ENCODE measurements around the gene SPPL3.

The SPPL3 gene

DNA sequence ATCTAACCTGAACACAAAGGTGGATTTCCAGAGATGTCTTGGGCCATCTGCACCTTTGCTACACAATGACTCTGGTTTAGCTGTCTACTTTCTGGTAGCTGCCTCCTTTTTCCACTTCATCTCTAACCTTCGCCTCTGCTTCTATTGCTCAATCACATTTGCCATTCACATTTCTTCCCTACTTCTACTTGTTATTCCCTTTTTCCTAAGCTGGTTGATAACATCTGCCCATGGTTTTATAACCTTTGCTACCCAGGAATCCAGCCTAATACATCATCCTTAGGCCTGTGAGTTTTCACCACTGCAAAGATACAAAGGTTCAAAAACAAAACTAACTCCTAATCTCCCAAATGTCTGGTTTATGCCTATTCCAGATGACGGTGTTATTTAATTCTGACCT lies 13.2 kb downstream of the SPPL3 start:
- TF ChIP-seq POLR2AphosphoS5 (IDR thresholded peaks at IDR 0.05; ENCODE audit: borderline replicate concordance, low read depth, low read length) (no peak), FOXP2 (optimal IDR thresholded peaks at IDR 0.05; ENCODE audit: control extremely low read depth, extremely low read length, insufficient read depth) (no peak), EZH2 (IDR thresholded peaks at IDR 0.05) (no peak)
- Histone ChIP-seq H3K36me3 (ENCODE audit: insufficient read depth, low read length) (peaks cover 6% of the 10 kb centered on the region; the same call in 1 of the 2 replicates), H3K4me3 (no peak overlapping the region), H3K27ac (peak overlapping the region; percentile 59), H3K9ac (ENCODE audit: insufficient read length) (peak overlapping the region; percentile 16), H3K9me3 (ENCODE audit: low read depth, low read length) (no peaks in the 10 kb centered on the region)
- no peak for DNase-seq (ENCODE audit: low read depth, low spot score)

DNA sequence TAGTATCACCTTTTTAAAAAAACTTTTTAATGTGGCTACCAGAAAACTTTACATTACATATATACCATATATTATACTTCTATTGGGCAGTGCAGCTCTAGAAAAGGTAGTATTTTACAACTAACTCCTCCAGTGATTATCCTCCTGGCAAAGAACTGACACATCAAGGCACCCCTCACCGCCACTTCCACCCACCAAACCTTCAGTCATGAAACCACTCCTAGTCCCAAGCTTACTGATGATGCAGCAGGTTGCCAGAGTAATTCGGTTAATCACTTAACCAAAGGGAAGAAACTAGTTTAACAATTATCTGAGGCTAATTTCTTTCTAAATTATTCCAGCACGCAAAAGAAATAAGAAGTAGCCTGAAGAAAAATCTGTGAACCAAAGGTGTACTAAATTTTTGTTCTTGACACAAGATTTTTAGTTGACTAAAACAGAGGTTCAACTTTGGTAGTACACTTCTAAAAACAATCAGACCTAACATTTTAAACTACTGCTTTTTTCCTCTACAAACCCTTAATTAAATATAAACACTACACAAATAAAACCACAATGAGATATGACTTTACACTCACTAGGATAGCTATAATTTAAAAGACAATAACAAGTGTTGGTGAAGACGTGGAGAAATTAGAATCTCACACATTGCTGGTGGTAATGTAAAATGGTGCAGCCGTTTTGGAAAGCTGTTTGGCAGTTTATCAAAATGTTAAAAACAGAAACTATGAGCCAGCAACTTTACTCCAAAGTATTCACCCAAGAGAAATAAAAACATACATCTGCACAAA lies 16.7 kb downstream of the SPPL3 start:
- H3K9ac ChIP-seq (ENCODE audit: insufficient read length): no peak overlapping the region
- H3K27ac ChIP-seq: no peak overlapping the region
- DNase-seq (ENCODE audit: low read depth, low spot score): no peak
- no peaks in the 10 kb centered on the region for H3K9me3 ChIP-seq (ENCODE audit: low read depth, low read length)
- no peak overlapping the region for H3K4me3 ChIP-seq
- TF ChIP-seq FOXP2 (optimal IDR thresholded peaks at IDR 0.05; ENCODE audit: control extremely low read depth, extremely low read length, insufficient read depth): no peak
- TF ChIP-seq EZH2 (IDR thresholded peaks at IDR 0.05): no peak
- no peak for TF ChIP-seq POLR2AphosphoS5 (IDR thresholded peaks at IDR 0.05; ENCODE audit: borderline replicate concordance, low read depth, low read length)
- H3K36me3 ChIP-seq (ENCODE audit: insufficient read depth, low read length): no peaks in the 10 kb centered on the region

DNA sequence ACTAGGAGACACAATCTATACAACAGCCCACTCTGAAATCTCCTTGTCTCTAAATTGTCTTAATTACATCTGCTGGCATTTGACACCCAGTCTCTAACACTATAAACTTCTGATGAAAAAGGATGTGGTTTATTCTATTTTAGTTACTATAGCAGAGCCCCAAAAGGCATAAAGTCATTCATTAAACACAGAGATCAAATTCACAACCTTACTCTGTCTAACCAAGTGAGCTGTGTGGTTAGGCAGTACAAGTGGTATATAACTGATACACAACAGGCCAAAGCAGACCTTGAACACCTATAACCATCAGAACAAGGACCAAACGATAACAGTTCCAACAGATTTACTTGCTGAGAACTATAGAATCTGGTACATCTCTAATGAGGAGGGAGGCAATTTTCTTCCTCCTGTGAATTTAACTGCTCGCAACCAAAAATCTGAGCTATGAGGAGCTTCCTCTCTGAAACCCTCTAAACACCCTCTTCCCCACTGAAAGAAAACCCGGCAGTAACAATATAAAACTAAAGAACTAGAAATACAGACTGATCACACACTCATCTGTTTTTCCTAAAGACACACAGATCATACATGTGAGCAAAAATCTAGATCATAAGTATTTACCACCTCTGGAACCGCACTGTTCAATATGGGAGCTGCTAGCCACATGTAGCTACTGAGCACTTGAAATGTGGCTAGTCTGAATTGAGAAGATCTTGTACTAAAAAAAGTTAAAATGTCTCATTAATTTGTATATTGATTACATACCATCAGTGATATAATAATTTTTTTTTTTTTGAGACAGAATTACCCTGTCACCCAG lies 17.7 kb downstream of the SPPL3 start:
- no peak overlapping the region for H3K9ac ChIP-seq (ENCODE audit: insufficient read length)

DNA sequence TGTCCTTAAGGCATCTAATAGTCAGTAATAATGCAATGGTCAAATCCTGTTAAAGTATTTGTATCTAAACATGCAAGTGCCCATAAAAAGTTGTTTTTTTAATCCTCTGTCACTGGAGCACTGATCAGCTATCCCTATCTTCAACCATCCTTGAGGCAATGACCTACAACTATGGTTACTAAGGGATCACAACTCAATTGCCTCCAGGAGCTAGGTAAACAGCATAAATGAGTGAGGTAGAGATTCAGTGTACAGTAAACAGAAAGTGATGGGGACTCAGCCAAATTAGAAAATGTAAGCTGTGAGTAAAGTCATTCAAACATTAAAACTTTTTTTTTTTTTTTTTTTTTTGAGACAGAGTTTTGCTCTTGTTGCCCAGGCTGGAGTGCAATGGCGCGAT lies 18.6 kb downstream of the SPPL3 start:
- Histone ChIP-seq H3K9me3 (ENCODE audit: low read depth, low read length) (no peaks in the 10 kb centered on the region), H3K4me3 (no peak overlapping the region), H3K9ac (ENCODE audit: insufficient read length) (no peak overlapping the region), H3K36me3 (ENCODE audit: insufficient read depth, low read length) (no peaks in the 10 kb centered on the region), H3K27ac (no peak overlapping the region)
- no peak for TF ChIP-seq POLR2AphosphoS5 (IDR thresholded peaks at IDR 0.05; ENCODE audit: borderline replicate concordance, low read depth, low read length)
- no peak for TF ChIP-seq EZH2 (IDR thresholded peaks at IDR 0.05)
- no peak for TF ChIP-seq FOXP2 (optimal IDR thresholded peaks at IDR 0.05; ENCODE audit: control extremely low read depth, extremely low read length, insufficient read depth)
- no peak for DNase-seq (ENCODE audit: low read depth, low spot score)

More for the DNA sequence above, 17.7 kb downstream of the SPPL3 start:
- Histone ChIP-seq H3K9me3 (ENCODE audit: low read depth, low read length) (no peaks in the 10 kb centered on the region), H3K36me3 (ENCODE audit: insufficient read depth, low read length) (no peaks in the 10 kb centered on the region), H3K27ac (no peak overlapping the region), H3K4me3 (no peak overlapping the region)
- no peak for DNase-seq (ENCODE audit: low read depth, low spot score)
- TF ChIP-seq FOXP2 (optimal IDR thresholded peaks at IDR 0.05; ENCODE audit: control extremely low read depth, extremely low read length, insufficient read depth): no peak
- TF ChIP-seq POLR2AphosphoS5 (IDR thresholded peaks at IDR 0.05; ENCODE audit: borderline replicate concordance, low read depth, low read length): no peak
- no peak for TF ChIP-seq EZH2 (IDR thresholded peaks at IDR 0.05)

DNA sequence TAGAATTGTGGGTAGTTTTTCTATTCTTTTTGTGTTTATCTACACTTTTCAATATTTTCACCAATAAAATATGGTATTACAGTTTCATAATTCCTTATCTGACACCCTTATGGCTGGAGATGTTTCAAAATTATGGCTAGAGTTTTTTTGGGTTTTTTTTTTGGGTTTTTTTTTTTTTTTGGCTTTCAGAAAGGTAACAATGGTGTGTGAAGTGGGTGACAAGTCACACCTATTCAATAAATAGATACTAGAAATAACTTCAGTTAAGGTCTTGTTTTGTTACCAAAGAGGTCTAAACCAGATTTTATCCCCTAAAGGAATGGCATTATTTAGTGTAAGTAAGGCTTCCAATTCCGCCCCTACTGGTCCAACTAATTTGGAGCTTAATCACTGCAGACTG lies 19.5 kb downstream of the SPPL3 start:
- Histone ChIP-seq H3K9me3 (ENCODE audit: low read depth, low read length) (no peaks in the 10 kb centered on the region), H3K4me3 (no peak overlapping the region), H3K36me3 (ENCODE audit: insufficient read depth, low read length) (no peaks in the 10 kb centered on the region), H3K27ac (no peak overlapping the region), H3K9ac (ENCODE audit: insufficient read length) (no peak overlapping the region)
- no peak for DNase-seq (ENCODE audit: low read depth, low spot score)
- no peak for TF ChIP-seq FOXP2 (optimal IDR thresholded peaks at IDR 0.05; ENCODE audit: control extremely low read depth, extremely low read length, insufficient read depth)
- no peak for TF ChIP-seq POLR2AphosphoS5 (IDR thresholded peaks at IDR 0.05; ENCODE audit: borderline replicate concordance, low read depth, low read length)
- no peak for TF ChIP-seq EZH2 (IDR thresholded peaks at IDR 0.05)

DNA sequence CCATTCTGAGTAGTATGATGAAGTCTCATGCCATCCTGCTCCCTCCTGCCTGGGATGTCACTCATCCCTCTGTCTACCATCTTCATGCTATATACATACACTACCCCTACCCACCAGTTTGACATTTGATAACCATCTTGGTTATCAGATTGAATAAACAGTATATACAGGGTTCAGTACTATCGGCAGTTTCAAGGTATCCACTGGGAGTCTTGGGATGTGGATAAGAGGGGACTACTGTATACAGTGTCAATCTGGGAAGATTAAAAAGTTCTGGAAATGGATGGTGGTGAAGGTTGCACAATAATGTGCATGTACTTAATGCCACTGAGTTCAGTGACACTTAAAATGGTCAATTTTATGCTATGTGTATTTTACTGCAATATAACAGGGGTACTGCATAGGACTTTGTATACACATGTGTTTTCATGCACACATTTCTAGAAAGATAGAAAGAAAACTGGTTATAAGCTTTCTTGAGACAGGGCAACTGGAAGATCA lies 22.1 kb downstream of the SPPL3 start:
- DNase-seq (ENCODE audit: low read depth, low spot score): no peak
- Histone ChIP-seq H3K4me3 (no peak overlapping the region), H3K27ac (no peak overlapping the region), H3K9me3 (ENCODE audit: low read depth, low read length) (no peaks in the 10 kb centered on the region), H3K36me3 (ENCODE audit: insufficient read depth, low read length) (no peaks in the 10 kb centered on the region), H3K9ac (ENCODE audit: insufficient read length) (no peak overlapping the region)
- TF ChIP-seq POLR2AphosphoS5 (IDR thresholded peaks at IDR 0.05; ENCODE audit: borderline replicate concordance, low read depth, low read length) (no peak), FOXP2 (optimal IDR thresholded peaks at IDR 0.05; ENCODE audit: control extremely low read depth, extremely low read length, insufficient read depth) (no peak), EZH2 (IDR thresholded peaks at IDR 0.05) (no peak)

DNA sequence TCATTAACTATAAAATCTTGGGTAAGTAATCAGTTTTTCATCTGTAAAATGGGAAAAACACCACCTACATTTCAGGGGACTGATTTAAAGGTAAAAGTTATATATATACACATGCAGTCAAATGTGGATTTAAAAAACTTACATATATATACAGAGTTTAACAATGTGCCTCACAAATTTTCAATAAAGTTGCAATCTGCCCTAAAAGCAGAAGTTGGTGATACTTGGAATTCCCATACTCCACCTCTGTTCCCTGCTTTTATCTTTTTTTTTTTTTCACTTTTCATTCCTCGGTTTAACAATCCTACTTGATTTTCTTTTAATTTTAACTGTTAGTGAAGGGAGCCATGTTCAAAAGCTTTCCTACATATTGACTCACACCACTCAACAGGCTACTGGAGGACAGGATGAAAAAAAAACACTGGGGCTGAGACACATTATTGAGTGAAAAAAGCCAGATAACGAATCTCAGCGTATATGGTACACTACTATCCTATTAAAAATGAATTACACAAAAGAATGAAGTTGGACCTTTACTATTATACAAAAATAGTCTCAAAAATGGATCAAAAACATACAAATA lies 24.3 kb downstream of the SPPL3 start:
- no peak for DNase-seq (ENCODE audit: low read depth, low spot score)
- H3K9ac ChIP-seq (ENCODE audit: insufficient read length): no peak overlapping the region
- no peaks in the 10 kb centered on the region; the same call in 1 of the 2 replicates for H3K36me3 ChIP-seq (ENCODE audit: insufficient read depth, low read length)
- TF ChIP-seq POLR2AphosphoS5 (IDR thresholded peaks at IDR 0.05; ENCODE audit: borderline replicate concordance, low read depth, low read length): no peak
- TF ChIP-seq EZH2 (IDR thresholded peaks at IDR 0.05): no peak
- TF ChIP-seq FOXP2 (optimal IDR thresholded peaks at IDR 0.05; ENCODE audit: control extremely low read depth, extremely low read length, insufficient read depth): no peak
- no peak overlapping the region for H3K4me3 ChIP-seq
- H3K9me3 ChIP-seq (ENCODE audit: low read depth, low read length): no peaks in the 10 kb centered on the region
- H3K27ac ChIP-seq: 0 out of 2 replicates have a peak overlapping the region, but pooled peaks have one; percentile 20

DNA sequence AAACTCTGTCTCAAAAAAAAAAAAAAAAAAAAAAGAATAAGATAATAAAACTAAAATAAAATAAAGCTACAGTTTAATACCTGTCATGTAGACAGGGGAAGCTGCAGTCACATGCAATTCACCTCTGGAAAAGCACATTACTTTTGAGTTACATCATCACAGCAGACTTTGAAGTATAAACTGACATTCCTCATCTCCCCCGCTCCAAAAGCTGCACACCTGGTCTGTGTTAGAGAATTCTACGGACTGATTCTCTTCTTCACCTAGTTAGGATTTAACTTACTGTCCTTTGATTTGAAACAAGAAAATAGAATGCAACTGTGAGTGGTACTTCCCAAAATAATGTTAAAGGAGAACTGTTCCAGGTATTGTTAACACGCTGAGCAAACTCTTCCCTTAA lies 25.1 kb downstream of the SPPL3 start:
- no peak for DNase-seq (ENCODE audit: low read depth, low spot score)

More for the DNA sequence above, 25.1 kb downstream of the SPPL3 start:
- Histone ChIP-seq H3K9me3 (ENCODE audit: low read depth, low read length) (no peaks in the 10 kb centered on the region), H3K27ac (0 out of 2 replicates have a peak overlapping the region, but pooled peaks have one; percentile 20), H3K4me3 (no peak overlapping the region), H3K9ac (ENCODE audit: insufficient read length) (no peak overlapping the region), H3K36me3 (ENCODE audit: insufficient read depth, low read length) (no peaks in the 10 kb centered on the region; the same call in 1 of the 2 replicates)
- TF ChIP-seq POLR2AphosphoS5 (IDR thresholded peaks at IDR 0.05; ENCODE audit: borderline replicate concordance, low read depth, low read length): no peak
- TF ChIP-seq EZH2 (IDR thresholded peaks at IDR 0.05): no peak

Measured in SK-N-MC (cell line).